Stimulated activated CD4-positive, alpha-beta T cell treated with anti-CD3 and anti-CD28 coated beads, TNF-alpha, amount 100 ng/mL, for 1 hour (primary cell): ENCODE data around the gene ATG16L1.

Source experiments
- DNase-seq, 3 donors: peaks; one replicate each; pipeline ENCODE4 v3.0.0-alpha.2; 2020; ENCODE audit warnings: low read depth in 3 of 3, low spot score in 1 of 3

ATG16L1 gene

GRCh38 chr2:233288663-233289062, 37.2 kb downstream of the ATG16L1 start:
- DNase-seq = no peak

DNA sequence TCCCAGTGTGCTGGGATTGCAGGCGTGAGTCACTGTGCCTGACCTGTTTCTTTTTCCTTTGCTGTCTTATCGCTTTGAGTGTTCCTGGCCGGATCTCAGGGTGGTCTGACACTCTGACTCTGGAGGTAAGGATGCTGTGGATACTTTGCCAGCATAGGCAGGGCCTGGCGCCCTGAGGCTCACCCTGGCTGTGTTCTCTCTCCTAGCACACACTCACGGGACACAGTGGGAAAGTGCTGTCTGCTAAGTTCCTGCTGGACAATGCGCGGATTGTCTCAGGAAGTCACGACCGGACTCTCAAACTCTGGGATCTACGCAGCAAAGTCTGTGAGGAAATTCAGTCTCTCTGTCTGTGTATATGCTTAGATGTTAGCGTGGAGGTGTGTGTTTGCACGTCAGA, 38.2 kb downstream of the ATG16L1 start:
- no peak for DNase-seq

GRCh38 chr2:233290051-233290845, 38.8 kb downstream of the ATG16L1 start:
- no peak for DNase-seq

- DNase-seq = no peak
Observed at GRCh38 chr2:233295891-233296290, 44.4 kb downstream of the ATG16L1 start.

- DNase-seq = no peak
Observed at GRCh38 chr2:233297076-233297475, 45.6 kb downstream of the ATG16L1 start.

DNA sequence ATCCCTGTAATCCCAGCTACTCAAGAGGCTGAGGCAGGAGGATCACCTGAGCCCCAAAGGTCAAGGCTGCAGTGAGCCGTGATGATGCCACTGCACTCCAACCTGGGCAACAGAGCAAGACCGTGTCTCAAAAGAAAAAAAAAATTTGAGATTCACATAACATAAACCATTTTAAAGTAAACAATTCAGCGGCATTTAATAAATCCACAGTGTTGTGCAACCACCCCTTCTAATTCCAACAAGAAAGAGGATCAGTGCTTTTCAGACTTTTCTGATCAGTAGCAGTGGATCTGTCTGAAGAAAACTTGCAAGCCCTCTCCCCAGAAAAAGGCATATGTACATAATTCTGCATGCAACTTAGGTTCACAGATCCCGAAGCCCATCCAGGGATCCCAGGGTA, 48.9 kb downstream of the ATG16L1 start:
- DNase-seq = no peak

DNA sequence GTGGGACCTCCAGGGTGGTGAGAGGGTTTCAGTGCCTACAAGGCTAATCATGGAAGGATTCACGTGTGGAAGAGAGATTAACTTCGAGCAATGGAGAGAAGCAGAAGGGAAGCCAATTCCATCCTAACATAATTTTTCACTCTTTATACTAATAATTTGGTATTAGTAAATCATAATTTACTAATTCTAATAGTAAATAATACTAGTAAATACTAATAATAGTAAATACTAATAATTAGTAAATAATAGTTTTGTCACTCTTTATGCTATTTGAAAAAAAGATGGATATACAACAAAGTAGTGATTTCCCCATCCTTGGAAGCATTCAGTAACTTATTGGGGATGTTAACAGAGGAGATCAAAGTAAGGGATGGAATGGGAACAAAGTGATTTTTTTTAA, 49.8 kb downstream of the ATG16L1 start:
- no peak for DNase-seq

GRCh38 chr2:233301811-233302210, 50.3 kb downstream of the ATG16L1 start:
- no peak for DNase-seq

- DNase-seq = no peak
Observed at GRCh38 chr2:233303252-233303651, 51.8 kb downstream of the ATG16L1 start.

DNA sequence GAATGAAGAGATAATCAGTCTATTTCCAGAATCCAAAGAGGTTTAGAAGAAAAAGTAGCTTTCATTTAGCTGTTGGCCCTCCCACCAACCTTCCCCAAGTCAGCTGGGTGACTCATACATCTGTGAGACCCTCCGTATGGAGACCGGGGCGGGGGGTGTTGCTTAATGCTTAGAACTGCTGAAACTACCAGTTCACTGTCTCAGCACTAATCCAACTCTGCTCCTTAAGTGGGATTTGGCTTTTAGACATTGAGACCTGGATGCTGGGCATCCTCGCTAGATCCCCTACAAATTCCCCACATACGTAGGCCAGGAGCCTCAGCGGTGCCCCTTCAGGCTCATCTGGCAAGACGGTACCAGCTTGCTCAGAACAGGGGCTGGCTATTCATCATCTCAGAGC, 56.1 kb downstream of the ATG16L1 start, which contains the start of gene SAG:
TSS of gene SAG (plus strand) at position 252 of the 400 bp plus-strand sequence. CDS start 1,374 bp downstream, outside the sequence.
- DNase-seq = no peak

GRCh38 chr2:233311241-233311926, 59.9 kb downstream of the ATG16L1 start:
- DNase-seq = no peak

GRCh38 chr2:233312874-233313273, 61.4 kb downstream of the ATG16L1 start:
- no peak for DNase-seq

DNA sequence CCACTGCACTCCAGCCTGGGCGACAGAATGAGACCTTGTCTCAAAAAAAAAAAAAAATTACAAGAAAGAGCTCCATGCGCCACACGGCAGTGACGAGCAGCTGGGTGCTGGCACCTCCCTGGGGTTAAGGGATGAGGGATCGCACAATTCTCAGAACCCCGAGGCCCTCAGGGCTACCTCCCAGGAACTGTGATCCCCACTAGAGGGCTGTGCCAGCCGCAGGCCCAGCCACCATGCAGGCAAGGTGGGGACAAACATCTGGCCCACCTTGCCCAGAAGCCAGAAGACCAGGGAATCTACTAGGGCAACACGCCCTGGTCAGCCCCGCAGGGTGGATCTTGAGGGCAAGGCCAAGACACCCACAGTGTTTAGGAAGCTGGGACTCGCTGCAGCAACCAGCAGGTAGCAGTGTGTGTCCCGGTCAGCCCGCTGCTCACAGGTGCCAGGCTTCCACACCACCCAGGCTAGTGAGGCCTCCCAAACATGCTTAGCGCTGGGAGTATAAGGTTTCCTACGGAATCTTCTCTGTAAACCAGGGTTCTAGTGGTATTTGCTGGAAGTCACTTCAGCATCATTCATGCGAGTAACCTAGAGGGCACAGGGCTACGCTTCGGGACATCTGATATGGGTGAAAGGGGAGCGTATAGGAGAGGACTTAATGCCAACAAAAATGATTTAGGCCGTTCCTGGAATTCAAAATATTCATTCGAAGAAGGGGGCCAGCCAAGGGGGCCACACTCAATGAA, 62.9 kb downstream of the ATG16L1 start:
- no peak for DNase-seq

- DNase-seq = no peak
Observed at GRCh38 chr2:233317196-233317943, 65.9 kb downstream of the ATG16L1 start.

DNA sequence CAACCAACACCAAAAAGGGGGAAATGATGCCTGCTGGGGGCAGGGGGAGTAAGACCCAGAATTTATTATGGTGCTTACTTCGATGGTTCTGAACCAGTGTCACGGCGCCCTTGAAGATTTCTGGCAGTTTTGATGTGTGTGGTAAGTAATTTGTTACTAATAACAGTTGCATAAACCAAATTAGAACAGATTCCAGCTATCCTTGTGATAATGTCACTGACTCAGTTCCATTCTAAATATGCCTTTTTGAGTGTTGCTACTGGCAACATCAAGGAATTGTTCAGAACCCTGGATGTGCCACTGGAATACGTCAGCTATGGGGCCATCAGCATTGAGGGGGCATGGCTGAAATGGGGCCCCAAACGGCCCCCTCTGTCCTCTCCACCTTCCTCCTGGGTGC, 67.8 kb downstream of the ATG16L1 start:
- no peak for DNase-seq

DNA sequence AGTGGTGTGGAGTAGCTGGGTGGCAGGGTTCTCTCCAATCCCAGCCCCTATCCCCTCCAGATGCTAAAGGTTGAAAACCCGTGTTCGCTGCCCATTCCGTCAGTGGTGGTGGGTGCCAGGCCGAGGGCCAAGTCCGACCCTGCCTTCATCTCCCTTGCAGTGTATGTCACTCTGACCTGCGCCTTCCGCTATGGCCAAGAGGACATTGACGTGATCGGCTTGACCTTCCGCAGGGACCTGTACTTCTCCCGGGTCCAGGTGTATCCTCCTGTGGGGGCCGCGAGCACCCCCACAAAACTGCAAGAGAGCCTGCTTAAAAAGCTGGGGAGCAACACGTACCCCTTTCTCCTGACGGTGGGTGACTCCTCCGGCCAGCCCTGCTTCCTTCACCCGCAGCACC, 69.0 kb downstream of the ATG16L1 start:
- no peak for DNase-seq

DNA sequence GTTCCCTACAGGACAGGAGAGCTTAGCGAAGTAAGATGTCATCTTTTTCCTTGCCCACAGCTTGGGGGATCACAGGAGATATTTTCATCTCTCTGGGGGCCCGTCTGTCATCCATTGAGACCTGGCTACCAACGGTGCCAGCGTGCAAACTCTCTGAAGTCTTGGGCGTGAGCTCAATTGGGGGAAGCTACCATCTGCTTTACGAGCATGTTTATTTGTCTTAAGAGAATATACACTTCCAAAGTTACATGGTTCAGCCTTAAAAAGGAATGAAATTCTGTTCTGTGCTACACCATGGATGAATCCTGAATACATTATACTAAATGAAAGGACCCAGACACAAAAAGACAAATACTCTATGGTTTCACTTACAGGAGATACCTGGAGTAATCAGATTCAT, 69.7 kb downstream of the ATG16L1 start:
- DNase-seq = no peak

GRCh38 chr2:233323851-233324250, 72.4 kb downstream of the ATG16L1 start:
- DNase-seq = no peak

DNA sequence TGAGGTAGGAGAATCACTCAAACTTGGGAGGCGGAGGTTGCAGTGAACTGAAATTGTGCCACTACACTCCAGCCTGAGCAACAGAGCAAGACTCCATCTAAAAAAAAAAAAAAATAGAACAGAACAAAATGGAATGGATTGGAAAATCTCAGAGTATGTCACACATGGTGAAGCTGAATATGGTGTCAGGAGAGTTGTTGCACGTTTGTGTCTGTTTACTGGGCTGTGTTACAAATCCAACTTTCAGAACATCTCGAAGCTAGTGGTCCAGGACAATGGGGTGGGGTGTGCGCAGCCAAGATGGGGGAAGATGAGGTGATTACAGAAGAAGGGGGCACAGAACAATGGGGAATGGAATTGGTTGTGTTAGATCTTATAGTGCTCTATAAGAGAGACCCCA, 73.8 kb downstream of the ATG16L1 start:
- no peak for DNase-seq

DNA sequence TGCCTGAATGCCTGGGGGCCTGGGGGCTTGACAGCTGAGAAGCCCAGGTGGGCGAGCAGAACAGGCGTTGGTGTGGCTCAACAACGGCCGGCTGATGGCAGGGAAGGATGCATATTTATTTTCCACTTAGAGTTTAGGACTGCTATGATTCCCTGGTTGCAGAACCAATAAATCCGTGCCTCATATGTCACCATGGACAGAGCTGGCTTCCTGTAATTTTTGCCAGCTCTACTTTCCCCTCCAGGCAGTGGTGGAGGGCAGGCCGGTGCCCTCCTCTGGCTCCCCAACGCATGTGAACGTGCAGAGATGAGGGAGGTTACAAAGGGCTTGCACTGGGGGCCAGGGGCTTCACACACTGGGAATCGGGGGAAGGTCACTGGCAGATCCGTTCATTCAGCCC, 74.3 kb downstream of the ATG16L1 start:
- DNase-seq = no peak

DNA sequence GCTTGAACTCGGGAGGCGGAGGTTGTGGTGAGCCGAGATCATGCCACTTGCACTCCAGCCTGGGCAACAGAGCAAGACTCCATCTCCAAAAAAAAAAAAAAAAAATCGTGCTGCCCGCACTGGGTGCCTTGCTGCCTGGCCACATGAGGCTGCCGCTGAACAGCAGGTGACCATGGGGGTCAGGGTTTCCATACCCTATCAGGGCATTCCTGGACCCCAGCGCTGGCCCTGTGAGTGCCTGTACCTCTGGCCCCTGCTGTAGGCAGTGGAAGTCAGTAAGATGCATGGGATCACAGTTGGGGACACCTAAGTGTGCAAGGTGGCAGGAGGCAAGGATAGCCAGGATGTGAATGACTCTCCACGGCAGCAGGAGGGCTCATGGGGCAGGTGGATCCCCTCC, 75.0 kb downstream of the ATG16L1 start:
- no peak for DNase-seq
